ENCODE measurements around the gene SNX25.

DNA sequence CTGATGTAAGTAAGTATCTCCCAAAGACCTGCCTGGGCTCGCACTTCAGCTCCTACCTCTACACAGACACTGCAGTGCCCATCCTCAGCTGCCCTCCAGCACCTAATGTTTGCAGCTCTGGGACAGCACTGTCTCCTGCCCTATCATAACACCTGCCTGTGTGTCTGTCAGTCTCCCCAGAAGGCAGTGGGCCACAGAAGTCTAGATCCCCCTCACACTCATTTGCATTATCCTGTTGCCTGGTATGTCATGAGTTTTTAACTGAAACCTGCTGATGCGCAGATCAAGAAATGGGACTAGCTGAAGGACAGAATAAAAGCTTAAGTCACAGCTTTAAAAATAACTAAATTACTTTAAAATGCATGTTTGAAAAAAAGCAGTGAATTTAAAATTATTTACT, 143.3 kb downstream of the SNX25 start:
- TF ChIP-seq, protein P1, sequence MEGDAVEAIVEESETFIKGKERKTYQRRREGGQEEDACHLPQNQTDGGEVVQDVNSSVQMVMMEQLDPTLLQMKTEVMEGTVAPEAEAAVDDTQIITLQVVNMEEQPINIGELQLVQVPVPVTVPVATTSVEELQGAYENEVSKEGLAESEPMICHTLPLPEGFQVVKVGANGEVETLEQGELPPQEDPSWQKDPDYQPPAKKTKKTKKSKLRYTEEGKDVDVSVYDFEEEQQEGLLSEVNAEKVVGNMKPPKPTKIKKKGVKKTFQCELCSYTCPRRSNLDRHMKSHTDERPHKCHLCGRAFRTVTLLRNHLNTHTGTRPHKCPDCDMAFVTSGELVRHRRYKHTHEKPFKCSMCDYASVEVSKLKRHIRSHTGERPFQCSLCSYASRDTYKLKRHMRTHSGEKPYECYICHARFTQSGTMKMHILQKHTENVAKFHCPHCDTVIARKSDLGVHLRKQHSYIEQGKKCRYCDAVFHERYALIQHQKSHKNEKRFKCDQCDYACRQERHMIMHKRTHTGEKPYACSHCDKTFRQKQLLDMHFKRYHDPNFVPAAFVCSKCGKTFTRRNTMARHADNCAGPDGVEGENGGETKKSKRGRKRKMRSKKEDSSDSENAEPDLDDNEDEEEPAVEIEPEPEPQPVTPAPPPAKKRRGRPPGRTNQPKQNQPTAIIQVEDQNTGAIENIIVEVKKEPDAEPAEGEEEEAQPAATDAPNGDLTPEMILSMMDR (IDR thresholded peaks at IDR 0.05): no peak
- TF ChIP-seq POLR2AphosphoS5 (IDR thresholded peaks at IDR 0.05) (no peak), EP300 (IDR thresholded peaks at IDR 0.05) (no peak)
